NCI-H1694 treated with DMSO at 0.1 percent for 48 hours (cell line): ENCODE results near the gene GRK6.

Experiments
- DNase-seq: peaks from one replicate; lab custom pipeline; 2025; lab: John Stamatoyannopoulos, UW

The GRK6 gene

GRCh38 chr5:177427211-177427822, 841 bp downstream of the GRK6 start:
- no peak for DNase-seq

GRCh38 chr5:177427919-177428573, 1.6 kb downstream of the GRK6 start:
- DNase-seq: no peak

GRCh38 chr5:177428574-177429217, 2.2 kb downstream of the GRK6 start:
- DNase-seq: no peak

GRCh38 chr5:177429248-177430040, 3.0 kb downstream of the GRK6 start:
- no peak for DNase-seq

- no peak for DNase-seq
Measured at GRCh38 chr5:177430140-177430951, 3.9 kb downstream of the GRK6 start.

- DNase-seq: no peak
Measured at GRCh38 chr5:177430972-177431316, 4.5 kb downstream of the GRK6 start.

- DNase-seq: no peak
Measured at GRCh38 chr5:177431317-177432142, 5.1 kb downstream of the GRK6 start.

- DNase-seq: no peak
Measured at GRCh38 chr5:177432143-177432838, 5.8 kb downstream of the GRK6 start.

- DNase-seq: no peak
Measured at GRCh38 chr5:177432839-177433657, 6.6 kb downstream of the GRK6 start.

GRCh38 chr5:177433658-177434217, 7.3 kb downstream of the GRK6 start:
- DNase-seq: no peak

GRCh38 chr5:177434437-177434836, 8.0 kb downstream of the GRK6 start:
- no peak for DNase-seq

- DNase-seq: no peak
Measured at GRCh38 chr5:177434942-177435738, 8.7 kb downstream of the GRK6 start.

- no peak for DNase-seq
Measured at GRCh38 chr5:177435847-177436536, 9.5 kb downstream of the GRK6 start.

- no peak for DNase-seq
Measured at GRCh38 chr5:177437623-177438022, 11.1 kb downstream of the GRK6 start.

- DNase-seq: no peak
Measured at GRCh38 chr5:177438468-177438867, 12.0 kb downstream of the GRK6 start.

GRCh38 chr5:177439518-177440053, 13.1 kb downstream of the GRK6 start:
- no peak for DNase-seq

- DNase-seq: no peak
Measured at GRCh38 chr5:177440211-177440989, 13.9 kb downstream of the GRK6 start.
